Activated naive CD4-positive, alpha-beta T cell treated with anti-CD3 and anti-CD28 coated beads for 36 hours (primary cell): ENCODE data around the gene GNAS. TPM values are rescaled to one million over a fixed set of nuclear protein-coding genes. Genes with fewer than 3 reads are reported as not detected.

ENCODE experiments used
- CTCF ChIA-PET: fragments of 350-600 bp; sonication (Branson Sonifier 250); formaldehyde crosslinking; loops from one replicate; lab custom pipeline; 2021; ENCODE audit warnings: antibody characterized with exemption; lab: Charles Lee
- DNase-seq: peaks from one replicate; pipeline ENCODE4 v3.0.0-alpha.2; 2020
- H3K27ac Mint-ChIP-seq: one replicate; pipeline ENCODE4 v1.8.0; 2021; ENCODE audit warnings: mild to moderate bottlenecking, mixed read lengths
- H3K27me3 Mint-ChIP-seq: one replicate; pipeline ENCODE4 v1.8.0; 2021; ENCODE audit warnings: low read depth, mixed read lengths
- H3K36me3 Mint-ChIP-seq: one replicate; pipeline ENCODE4 v1.8.0; 2021; ENCODE audit warnings: low read depth, mixed read lengths
- H3K4me1 Mint-ChIP-seq: one replicate; pipeline ENCODE4 v1.8.0; 2021; ENCODE audit warnings: low read depth, mixed read lengths
- H3K4me3 Mint-ChIP-seq: one replicate; pipeline ENCODE4 v1.8.0; 2021; ENCODE audit warnings: mild to moderate bottlenecking, moderate library complexity, mixed read lengths
- H3K9me3 Mint-ChIP-seq: one replicate; pipeline ENCODE4 v1.8.0; 2021; ENCODE audit warnings: mixed read lengths
- intact Hi-C: fragments of 100-400 bp; cut with micrococcal nuclease; formaldehyde crosslinking; loops from one replicate; pipeline ENCODE4 v1.15.1; 2023
- microRNA-seq: library from miRNA; unstranded; fragments of <30 nt; microRNA quantifications from one replicate; pipeline ENCODE4 v1.2.0, GENCODE V29; 2022; ENCODE audit warnings: borderline microRNAs expressed, borderline replicate concordance
- total RNA-seq, 2 experiments: library from RNA; stranded (reverse); gene quantifications; one replicate each; pipeline ENCODE4 v1.2.3, GENCODE V29; 2021

The GNAS gene
- total RNA-seq, 2 experiments from 2014 or later: 770 to 802 TPM

DNA sequence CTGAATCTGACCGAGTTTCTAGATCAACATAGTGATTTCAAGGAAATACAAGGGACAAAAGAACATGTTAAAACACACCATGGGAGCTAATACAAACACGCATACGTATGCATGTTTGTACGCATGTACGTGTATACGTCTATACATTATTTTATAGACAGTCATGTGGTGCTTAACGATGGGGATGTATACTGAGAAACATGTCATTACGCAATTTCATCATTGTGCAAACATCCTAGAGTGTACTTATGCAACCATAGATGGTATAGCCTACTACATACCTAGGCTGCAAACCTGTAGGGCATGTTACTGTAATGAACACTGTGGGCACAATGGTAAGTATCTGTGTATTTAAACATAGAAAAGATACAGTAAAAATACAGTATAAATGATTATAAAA, 103.6 kb downstream of the GNAS start:
- CTCF ChIA-PET: interaction anchor here (0.7 to 1.1 kb wide), 2 partner anchors 18 to 368 kb away, joined by 3 to 4 read pairs; no protein-coding TSS in a partner anchor
- H3K27me3 Mint-ChIP-seq: no peaks in the 10 kb centered on the region
- no peak overlapping the region for H3K27ac Mint-ChIP-seq
- intact Hi-C loops: no loop called here
- no peak for DNase-seq
- no peaks in the 10 kb centered on the region for H3K9me3 Mint-ChIP-seq
- no peaks in the 10 kb centered on the region for H3K4me1 Mint-ChIP-seq
- H3K36me3 Mint-ChIP-seq: no peaks in the 10 kb centered on the region
- H3K4me3 Mint-ChIP-seq: no peak overlapping the region

DNA sequence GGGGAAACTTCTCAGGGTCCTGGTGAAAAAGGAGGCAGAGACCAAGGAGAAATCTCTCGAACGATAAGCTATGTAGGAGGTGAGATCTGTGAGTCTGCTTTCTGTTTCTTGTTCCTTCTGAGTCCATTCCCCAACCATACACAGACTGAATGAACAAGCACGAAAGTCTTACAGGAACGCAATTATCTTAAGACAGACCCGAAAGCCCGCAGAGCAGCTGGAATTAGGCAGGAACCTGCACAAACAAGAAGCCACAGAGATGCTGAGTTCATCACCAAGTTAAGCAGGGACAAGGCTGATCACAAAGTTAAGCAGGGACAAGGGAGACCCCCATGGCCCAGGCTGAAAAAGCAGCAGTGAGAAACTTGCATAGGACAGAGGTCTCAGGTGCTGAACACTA, 107.1 kb downstream of the GNAS start:
- CTCF ChIA-PET: no interaction called here

More for the DNA sequence above, 107.1 kb downstream of the GNAS start:
- H3K27ac Mint-ChIP-seq: no peak overlapping the region
- H3K27me3 Mint-ChIP-seq: no peaks in the 10 kb centered on the region
- no peaks in the 10 kb centered on the region for H3K36me3 Mint-ChIP-seq
- no peaks in the 10 kb centered on the region for H3K4me1 Mint-ChIP-seq
- no peaks in the 10 kb centered on the region for H3K9me3 Mint-ChIP-seq
- intact Hi-C loops: no loop called here
- no peak for DNase-seq
- H3K4me3 Mint-ChIP-seq: no peak overlapping the region

Small RNA genes within 50 kb of the gene (microRNA-seq; reads per million reads assigned to microRNA genes)
- not detected for gene MIR298

Other genes with a start within 250 kb of the GNAS start
- 100 to 1,000 TPM; 127 TPM for gene STX16, start 201.4 kb upstream of the GNAS start, total RNA-seq
- gene NPEPL1, start 159.9 kb upstream of the GNAS start, total RNA-seq: 10 to 100 TPM; 14.3 to 14.5 TPM
- gene GNAS-AS1, start 1.8 kb upstream of the GNAS start, total RNA-seq: 1 to 10 TPM; 1.6 to 1.9 TPM
- 100 to 1,000 TPM; 102 to 103 TPM for gene NELFCD, start 128.5 kb downstream of the GNAS start, total RNA-seq
- gene CTSZ, start 154.5 kb downstream of the GNAS start, total RNA-seq: 10 to 100 TPM; 17.3 to 17.9 TPM
- gene TUBB1, start 166.7 kb downstream of the GNAS start, total RNA-seq: not detected
- gene ATP5F1E, start 179.6 kb downstream of the GNAS start, total RNA-seq: 10 to 100 TPM; 74.5 to 86.3 TPM
- gene PRELID3B, start 190.1 kb downstream of the GNAS start, total RNA-seq: 100 to 1,000 TPM; 170 to 180 TPM